Gastroesophageal sphincter (tissue), 3 donors: ENCODE results near the gene DENND4C.

Source experiments
- CTCF ChIP-seq, 4 experiments: fragments of 200-600 bp in 2 of 4; fragments of 450-650 bp in 2 of 4; sonication (generic) in 1 of 4; IDR thresholded peaks; one replicate each; pipeline ENCODE4 v1.5.1; 2017 to 2019; ENCODE audit warnings: antibody characterized with exemption in 4 of 4, mild to moderate bottlenecking in 2 of 4, moderate library complexity in 2 of 4
- POLR2A ChIP-seq, 2 donors: fragments of 450-650 bp; IDR thresholded peaks; one replicate each; pipeline ENCODE4 v1.6.1; 2017; ENCODE audit warnings: antibody characterized with exemption in 2 of 2, mild to moderate bottlenecking in 2 of 2, moderate library complexity in 1 of 2

- TF ChIP-seq CTCF (IDR thresholded peaks at IDR 0.05) (no peak), POLR2A (IDR thresholded peaks at IDR 0.05) (no peak)
Observed at GRCh38 chr9:19331877-19332276, 101.4 kb downstream of the DENND4C start.
